ENCODE data around the gene ACAA1.

The ACAA1 gene

GRCh38 chr3:38127611-38128302 lies 9.2 kb downstream of the ACAA1 start:
- DNase-seq (ENCODE audit: insufficient read length, low spot score) (no peak), FAIRE-seq (no peak)

GRCh38 chr3:38126121-38126892 lies 10.6 kb downstream of the ACAA1 start:
- DNase-seq (ENCODE audit: insufficient read length, low spot score) (no peak), FAIRE-seq (no peak)
- TF ChIP-seq CTCF (IDR thresholded peaks at IDR 0.05; ENCODE audit: insufficient read depth, missing control alignments) = no peak

More at GRCh38 chr3:38127611-38128302, 9.2 kb downstream of the ACAA1 start:
- TF ChIP-seq CTCF (IDR thresholded peaks at IDR 0.05; ENCODE audit: insufficient read depth, missing control alignments) = no peak

GRCh38 chr3:38125305-38126120 lies 11.4 kb downstream of the ACAA1 start:
- DNase-seq (ENCODE audit: insufficient read length, low spot score) (no peak), FAIRE-seq (no peak)
- TF ChIP-seq CTCF (IDR thresholded peaks at IDR 0.05; ENCODE audit: insufficient read depth, missing control alignments) = no peak

- no peak for DNase-seq (ENCODE audit: insufficient read length, low spot score)
Measured at GRCh38 chr3:38124324-38125122, 12.4 kb downstream of the ACAA1 start.

GRCh38 chr3:38122712-38123290 lies 14.1 kb downstream of the ACAA1 start:
- FAIRE-seq = no peak
- TF ChIP-seq CTCF (IDR thresholded peaks at IDR 0.05; ENCODE audit: insufficient read depth, missing control alignments) = no peak
- no peak for DNase-seq (ENCODE audit: insufficient read length, low spot score)

More at GRCh38 chr3:38124324-38125122, 12.4 kb downstream of the ACAA1 start:
- no peak for TF ChIP-seq CTCF (IDR thresholded peaks at IDR 0.05; ENCODE audit: insufficient read depth, missing control alignments)
- no peak for FAIRE-seq

- FAIRE-seq (no peak), DNase-seq (ENCODE audit: insufficient read length, low spot score) (no peak)
- TF ChIP-seq CTCF (IDR thresholded peaks at IDR 0.05; ENCODE audit: insufficient read depth, missing control alignments) = no peak
Measured at GRCh38 chr3:38121832-38122461, 15.0 kb downstream of the ACAA1 start.

All from D721Med (cell line).